H1 (cell line): ENCODE data around the gene PRKN. TPM values are rescaled to one million over a fixed set of nuclear protein-coding genes. Genes with fewer than 3 reads are reported as not detected.

Experiments used
- ATF2 ChIP-seq: IDR thresholded peaks from 2 replicates; pipeline ENCODE4 v1.6.1; 2012; ENCODE audit warnings: low read length, inconsistent platforms
- CHD7 ChIP-seq: fragments of 300-600 bp; sonication (generic); IDR thresholded peaks from 2 replicates; pipeline ENCODE4 v1.7.1; 2012; ENCODE audit warnings: low read length, moderate library complexity, mild to moderate bottlenecking, inconsistent platforms; ENCODE audit not compliant: insufficient replicate concordance
- EGR1 ChIP-seq: IDR thresholded peaks from 2 replicates; pipeline ENCODE4 v1.6.1; 2011; ENCODE audit warnings: low read depth, low read length, borderline replicate concordance
- NRF1 ChIP-seq: IDR thresholded peaks from 2 replicates; pipeline ENCODE4 v1.6.1; 2011; ENCODE audit warnings: mild to moderate bottlenecking, low read depth, low read length, improper control_type of control experiment
- RNF2 ChIP-seq: fragments of 200-900, 300-1000 bp; sonication (generic); IDR thresholded peaks from 2 replicates; pipeline ENCODE4 v1.7.1; 2016; ENCODE audit warnings: borderline replicate concordance, low read depth, mild to moderate bottlenecking, antibody characterized with exemption, low read length; ENCODE audit not compliant: poor library complexity, severe bottlenecking; ENCODE audit errors: missing control alignments
- SIN3A ChIP-seq, 2 experiments: IDR thresholded peaks in 1 of 2; conservative IDR thresholded peaks in 1 of 2; 2 replicates each; pipeline ENCODE4 v1.6.1; 2011 to 2012; ENCODE audit warnings: low read length in 2 of 2, improper control_type of control experiment in 1 of 2, low read depth in 1 of 2, mild to moderate bottlenecking in 1 of 2
- USF2 ChIP-seq: IDR thresholded peaks from 2 replicates; pipeline ENCODE4 v1.6.1; 2011; ENCODE audit warnings: low read length, improper control_type of control experiment
- polyA plus RNA-seq, 7 experiments: library from polyadenylated mRNA; depleted of rRNA in 3 of 7; stranded (reverse) in 5 of 7; unstranded in 2 of 7; fragments of >200 nt in 5 of 7; fragments of 200-250 nt in 2 of 7; gene quantifications; 1 replicate in 5 of 7; 2 replicates in 1 of 7; 4 replicates in 1 of 7; pipeline versions ENCODE4 v1.2.1 to v1.2.3, GENCODE V29; 2011 to 2013; ENCODE audit warnings: missing spikeins in 2 of 7, mixed read lengths in 2 of 7
- total RNA-seq: library from RNA; stranded (reverse); fragmentation: NEBNext Ultra II Directional; extraction: Animal tissue kit (Norgen Biotek cat#: 25700); gene quantifications from 2 replicates; pipeline ENCODE4 v1.2.1, GENCODE V29; 2021

PRKN gene
- total and polyA plus RNA-seq, 2 of the 8 experiments (the other 6 are each of a cell fraction or from before 2014, with no cell fraction given) = 0.13 to 0.29 TPM

- no peak for TF ChIP-seq CHD7
- TF ChIP-seq EGR1 = no peak
- no peak for TF ChIP-seq SIN3A (conservative IDR thresholded peaks at IDR 0.05 in 1 of 2, IDR thresholded peaks at IDR 0.05 in 1 of 2; ENCODE audit: low read depth in 1 of 2, low read length in 2 of 2)
- TF ChIP-seq RNF2 = no peak
- TF ChIP-seq NRF1 = no peak
- no peak for TF ChIP-seq USF2
- TF ChIP-seq ATF2 = no peak
Observed at GRCh38 chr6:161410736-161411135, 1316.8 kb downstream of the PRKN start (continued).
